T-helper 2 cell treated with Interferon-gamma antibody and Interleukin-4, amounts not matched to agents 5 μg/mL and 100 μg/mL, for 36 hours (primary cell): ENCODE measurements around the gene CSH2.
"Not testable (repeated sequence)": the region's sequence is repeated elsewhere in the genome, so short reads cannot be mapped to it uniquely, and the experiment has no call there.

Experiments
- DNase-seq: peaks from one replicate; pipeline ENCODE4 v3.0.0; 2021; ENCODE audit warnings: low spot score
- H3K27ac Mint-ChIP-seq: one replicate; pipeline ENCODE4 v1.8.0; 2021; ENCODE audit warnings: mild to moderate bottlenecking, mixed read lengths
- H3K27me3 Mint-ChIP-seq: one replicate; pipeline ENCODE4 v1.8.0; 2021; ENCODE audit warnings: low read depth, mixed read lengths
- H3K36me3 Mint-ChIP-seq: one replicate; pipeline ENCODE4 v1.8.0; 2021; ENCODE audit warnings: low read depth, mixed read lengths
- H3K4me1 Mint-ChIP-seq: one replicate; pipeline ENCODE4 v1.8.0; 2021; ENCODE audit warnings: low read depth, mixed read lengths
- H3K4me3 Mint-ChIP-seq: one replicate; pipeline ENCODE4 v1.8.0; 2022; ENCODE audit warnings: mild to moderate bottlenecking, moderate library complexity, mixed read lengths
- H3K9me3 Mint-ChIP-seq: one replicate; pipeline ENCODE4 v1.8.0; 2021; ENCODE audit warnings: mixed read lengths

Gene CSH2

GRCh38 chr17:63882626-63883126, 9.2 kb upstream of the CSH2 start:
- not testable (repeated sequence) for H3K4me3 Mint-ChIP-seq, H3K4me1 Mint-ChIP-seq, DNase-seq, H3K9me3 Mint-ChIP-seq, H3K27ac Mint-ChIP-seq, H3K36me3 Mint-ChIP-seq
- H3K27me3 Mint-ChIP-seq: peaks cover 13% of the 10 kb centered on the region

- Mint-ChIP-seq H3K36me3 (no peaks in the 10 kb centered on the region), H3K4me1 (peaks cover 2% of the 10 kb centered on the region), H3K27me3 (peaks cover 12% of the 10 kb centered on the region), H3K4me3 (no peak within 1 kb of the TSS), H3K27ac (no peak within 1 kb of the TSS), H3K9me3 (no peaks in the 10 kb centered on the region)
- DNase-seq: peak; percentile 49
Observed at GRCh38 chr17:63881935-63882601, 8.6 kb upstream of the CSH2 start, which contains the start of gene GH2. Gene GH2, minus strand, starts transcription at chr17:63881944. Its CDS starts 143 bp downstream, at chr17:63881801.

DNA sequence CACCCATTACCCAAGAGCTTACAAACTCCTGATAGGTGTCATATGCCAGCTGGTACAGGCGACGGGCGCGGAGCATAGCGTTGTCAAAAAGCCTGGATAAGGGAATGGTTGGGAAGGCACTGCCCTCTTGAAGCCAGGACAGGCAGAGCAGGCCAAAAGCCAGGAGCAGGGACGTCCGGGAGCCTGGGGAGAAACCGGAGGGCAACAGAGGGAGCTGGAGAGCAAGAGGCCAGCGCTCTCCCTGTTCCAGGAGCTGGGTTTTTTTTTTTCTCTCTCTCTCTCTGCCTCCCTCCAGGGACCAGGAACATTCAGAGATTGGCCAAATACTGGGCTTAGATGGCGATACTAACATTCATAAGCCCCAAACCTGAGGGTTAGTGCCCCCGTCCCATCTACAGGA, 7.9 kb upstream of the CSH2 start:
- H3K27ac Mint-ChIP-seq, H3K4me3 Mint-ChIP-seq, H3K36me3 Mint-ChIP-seq, H3K4me1 Mint-ChIP-seq, DNase-seq, H3K9me3 Mint-ChIP-seq: not testable (repeated sequence)
- H3K27me3 Mint-ChIP-seq: peaks cover 10% of the 10 kb centered on the region

DNA sequence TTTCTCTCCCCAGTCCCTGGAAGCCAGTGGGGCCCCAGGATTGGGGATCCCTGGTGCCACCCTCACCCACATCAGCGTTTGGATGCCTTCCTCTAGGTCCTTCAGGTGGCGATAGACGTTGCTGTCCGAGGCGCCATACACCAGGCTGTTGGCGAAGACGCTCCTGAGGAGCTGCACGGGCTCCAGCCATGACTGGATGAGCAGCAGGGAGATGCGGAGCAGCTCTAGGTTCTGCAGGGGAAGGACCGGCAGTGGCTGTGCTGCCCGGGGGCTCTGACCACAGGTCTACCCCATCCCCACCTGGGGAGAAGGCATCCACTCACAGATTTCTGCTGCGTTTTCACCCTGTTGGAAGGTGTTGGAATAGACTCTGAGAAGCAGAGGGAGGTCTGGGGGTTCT, 7.2 kb upstream of the CSH2 start:
- H3K4me1 Mint-ChIP-seq: peaks cover 2% of the 10 kb centered on the region
- DNase-seq: no peak
- H3K9me3 Mint-ChIP-seq: no peaks in the 10 kb centered on the region
- H3K36me3 Mint-ChIP-seq: no peaks in the 10 kb centered on the region
- H3K4me3 Mint-ChIP-seq: no peak overlapping the region
- H3K27ac Mint-ChIP-seq: no peak overlapping the region
- H3K27me3 Mint-ChIP-seq: peaks cover 10% of the 10 kb centered on the region

- H3K4me3 Mint-ChIP-seq: not testable (repeated sequence)
Observed at GRCh38 chr17:63878413-63878812, 4.9 kb upstream of the CSH2 start.

DNA sequence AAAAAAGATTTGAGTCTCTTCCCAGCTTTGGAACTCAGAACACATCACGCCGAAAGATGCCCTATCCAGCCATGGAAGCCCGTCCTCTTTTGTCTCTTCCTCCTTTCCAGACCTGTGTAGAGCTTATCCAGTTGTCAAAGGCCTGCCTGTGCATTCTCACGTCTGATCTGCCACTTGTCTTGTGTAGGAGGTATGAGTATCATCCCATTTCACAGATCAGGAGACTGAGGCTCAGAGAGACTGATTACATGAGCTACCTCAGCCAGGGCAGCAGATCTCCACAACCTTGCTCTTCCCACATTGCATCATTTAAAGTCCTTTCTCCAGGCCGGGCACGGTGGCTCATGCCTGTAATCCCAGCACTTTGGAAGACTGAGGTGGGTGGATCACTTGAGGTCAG, 1.2 kb upstream of the CSH2 start:
- H3K36me3 Mint-ChIP-seq: not testable (repeated sequence)

More at GRCh38 chr17:63878413-63878812, 4.9 kb upstream of the CSH2 start:
- not testable (repeated sequence) for H3K9me3 Mint-ChIP-seq, DNase-seq, H3K4me1 Mint-ChIP-seq, H3K27me3 Mint-ChIP-seq, H3K27ac Mint-ChIP-seq, H3K36me3 Mint-ChIP-seq

DNA sequence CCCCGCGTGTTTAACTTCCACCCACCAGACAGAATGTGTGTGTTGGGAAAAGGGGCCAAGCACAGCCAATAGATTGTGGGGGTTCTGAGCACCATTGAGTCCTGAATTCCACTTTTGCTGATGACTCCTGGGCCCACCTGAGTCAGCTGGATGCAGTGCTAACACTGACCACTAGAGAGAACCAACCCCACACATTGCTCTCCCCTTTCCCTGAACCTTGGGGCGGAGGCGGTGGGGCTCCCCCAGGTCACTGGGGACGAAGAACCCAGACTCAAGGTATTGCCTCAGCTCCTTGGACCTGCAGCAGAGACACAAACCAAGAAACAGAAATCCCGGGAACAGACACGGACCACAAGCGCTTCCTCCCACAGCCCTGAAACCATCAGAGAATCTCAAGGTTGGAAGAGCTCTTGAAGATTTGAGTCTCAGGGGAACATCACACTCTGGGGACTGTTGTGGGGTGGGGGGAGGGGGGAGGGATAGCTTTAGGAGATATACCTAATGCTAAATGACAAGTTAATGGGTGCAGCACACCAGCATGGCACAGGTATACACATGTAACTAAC, 667 bp upstream of the CSH2 start:
- not testable (repeated sequence) for H3K9me3 Mint-ChIP-seq, DNase-seq, H3K4me1 Mint-ChIP-seq, H3K36me3 Mint-ChIP-seq, H3K27ac Mint-ChIP-seq, H3K4me3 Mint-ChIP-seq
- H3K27me3 Mint-ChIP-seq: peaks cover 18% of the 10 kb centered on the region

More for the DNA sequence above, 1.2 kb upstream of the CSH2 start:
- H3K27ac Mint-ChIP-seq, H3K4me1 Mint-ChIP-seq, H3K4me3 Mint-ChIP-seq, DNase-seq, H3K9me3 Mint-ChIP-seq: not testable (repeated sequence)
- peaks cover 16% of the 10 kb centered on the region for H3K27me3 Mint-ChIP-seq

DNA sequence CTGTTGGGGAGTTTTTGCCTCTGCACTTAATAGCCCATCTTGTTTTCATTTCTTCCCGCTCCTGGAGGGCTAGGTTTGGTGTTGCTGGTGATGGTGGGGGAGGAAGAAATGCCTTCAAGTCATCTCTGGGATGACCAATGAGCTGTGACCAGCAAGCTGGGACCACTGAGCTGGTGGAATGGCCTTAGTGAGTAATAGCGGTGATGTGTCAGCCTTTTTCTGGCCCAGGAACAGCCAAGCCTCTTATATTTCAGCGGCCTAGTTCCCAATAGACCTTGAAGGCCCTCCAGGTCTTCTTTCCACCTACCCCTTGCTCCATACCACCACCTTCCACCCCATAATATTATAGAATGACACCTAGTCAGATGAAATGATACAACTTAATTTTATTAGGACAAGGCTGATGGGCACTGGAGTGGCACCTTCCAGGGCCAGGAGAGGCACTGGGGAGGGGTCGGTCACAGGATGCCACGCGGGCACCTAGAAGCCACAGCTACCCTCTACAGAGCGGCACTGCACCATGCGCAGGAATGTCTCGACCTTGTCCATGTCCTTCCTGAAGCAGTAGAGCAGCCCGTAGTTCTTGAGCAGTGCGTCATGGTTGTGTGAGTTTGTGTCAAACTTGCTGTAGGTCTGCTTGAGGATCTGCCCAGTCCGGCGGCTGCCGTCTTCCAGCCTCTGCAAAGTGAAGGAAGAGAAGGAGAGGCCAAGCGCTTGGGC, 1.7 kb downstream of the CSH2 start:
- H3K27ac Mint-ChIP-seq, H3K36me3 Mint-ChIP-seq, H3K4me1 Mint-ChIP-seq, H3K9me3 Mint-ChIP-seq, DNase-seq, H3K4me3 Mint-ChIP-seq: not testable (repeated sequence)
- H3K27me3 Mint-ChIP-seq: peaks cover 16% of the 10 kb centered on the region

DNA sequence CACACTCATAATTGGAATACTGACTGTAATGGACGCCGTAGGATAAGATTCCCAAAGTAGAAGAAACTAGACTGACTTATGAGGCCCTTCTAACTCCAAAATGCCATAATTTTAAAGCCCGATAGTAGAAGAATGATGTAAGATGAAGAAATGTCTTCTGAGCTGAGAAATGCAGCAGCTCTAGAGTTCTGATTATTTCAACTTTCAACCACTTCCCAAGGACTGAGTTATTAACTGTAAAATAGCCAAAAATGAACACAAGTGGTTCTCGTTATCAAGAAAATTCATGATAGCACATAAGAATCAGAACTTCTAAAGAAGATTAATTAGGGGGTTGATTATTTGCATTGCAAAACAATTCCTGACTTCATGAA, 3.2 kb downstream of the CSH2 start:
- H3K9me3 Mint-ChIP-seq, H3K4me1 Mint-ChIP-seq, H3K4me3 Mint-ChIP-seq, H3K36me3 Mint-ChIP-seq, H3K27ac Mint-ChIP-seq, DNase-seq: not testable (repeated sequence)
- peaks cover 16% of the 10 kb centered on the region for H3K27me3 Mint-ChIP-seq

DNA sequence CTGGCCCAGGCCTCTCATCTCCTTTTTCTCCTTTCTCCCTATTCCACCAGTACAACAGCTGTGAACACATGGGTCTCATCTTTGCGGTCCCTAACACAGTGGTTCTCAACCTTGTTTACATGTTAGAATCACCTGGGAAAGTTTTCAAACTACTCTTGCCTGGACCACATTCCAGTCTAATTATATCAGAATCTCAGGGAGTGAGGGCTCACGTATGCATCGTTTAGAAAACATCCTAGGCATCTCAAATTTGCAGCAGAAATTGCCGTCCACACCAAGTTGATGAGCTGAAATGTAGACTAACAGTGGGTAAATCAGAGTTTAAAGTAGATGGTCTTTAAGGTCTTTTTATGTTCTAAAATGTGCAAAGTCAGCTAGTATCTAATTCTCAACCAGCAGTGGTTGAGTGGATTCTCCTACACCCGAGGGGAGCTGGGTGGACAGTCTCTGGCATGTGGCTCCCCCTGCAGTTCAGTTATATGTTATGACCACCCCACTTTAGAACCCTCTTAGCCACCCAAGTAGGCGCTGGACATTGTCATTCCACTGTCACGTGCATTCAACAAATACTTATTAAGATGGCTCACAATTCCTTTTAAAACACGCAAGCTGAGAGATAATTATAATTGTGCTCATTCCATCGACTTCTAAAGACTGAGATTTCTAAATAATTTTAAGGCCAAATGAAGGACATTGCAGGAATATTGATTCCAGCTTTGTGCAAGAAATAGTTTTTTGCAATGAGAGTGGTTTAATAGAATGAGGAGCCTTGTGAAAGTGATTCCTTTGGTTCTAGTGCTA, 3.8 kb downstream of the CSH2 start:
- H3K9me3 Mint-ChIP-seq, H3K4me3 Mint-ChIP-seq, H3K27ac Mint-ChIP-seq, H3K4me1 Mint-ChIP-seq, DNase-seq, H3K36me3 Mint-ChIP-seq: not testable (repeated sequence)
- peaks cover 16% of the 10 kb centered on the region for H3K27me3 Mint-ChIP-seq

- peaks cover 24% of the 10 kb centered on the region for H3K27me3 Mint-ChIP-seq
- H3K36me3 Mint-ChIP-seq, H3K9me3 Mint-ChIP-seq, DNase-seq, H3K27ac Mint-ChIP-seq, H3K4me3 Mint-ChIP-seq, H3K4me1 Mint-ChIP-seq: not testable (repeated sequence)
Observed at GRCh38 chr17:63866625-63867024, 6.9 kb downstream of the CSH2 start.

DNA sequence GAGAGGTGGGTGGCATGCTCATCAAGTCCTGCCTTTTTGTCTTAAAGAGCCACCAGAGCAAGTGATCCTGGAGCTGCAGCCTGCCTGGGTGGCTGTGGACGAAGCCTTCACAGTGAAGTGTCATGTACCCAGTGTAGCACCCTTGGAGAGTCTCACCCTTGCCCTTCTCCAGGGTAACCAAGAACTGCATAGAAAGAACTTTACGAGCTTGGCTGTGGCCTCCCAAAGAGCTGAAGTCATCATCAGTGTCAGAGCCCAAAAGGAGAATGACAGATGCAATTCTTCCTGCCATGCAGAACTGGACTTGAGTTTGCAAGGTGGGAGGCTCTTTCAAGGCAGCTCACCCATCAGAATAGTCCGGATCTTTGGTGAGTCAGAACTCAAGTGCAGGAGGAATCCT, 14.2 kb downstream of the CSH2 start:
- Mint-ChIP-seq H3K4me1 (no peaks in the 10 kb centered on the region), H3K27me3 (peaks cover 25% of the 10 kb centered on the region), H3K4me3 (no peak overlapping the region), H3K9me3 (no peaks in the 10 kb centered on the region), H3K36me3 (no peaks in the 10 kb centered on the region), H3K27ac (no peak overlapping the region)
- DNase-seq: no peak

- DNase-seq, H3K36me3 Mint-ChIP-seq, H3K4me3 Mint-ChIP-seq, H3K27ac Mint-ChIP-seq, H3K9me3 Mint-ChIP-seq, H3K4me1 Mint-ChIP-seq: not testable (repeated sequence)
- peaks cover 24% of the 10 kb centered on the region for H3K27me3 Mint-ChIP-seq
Observed at GRCh38 chr17:63856425-63856824, 17.1 kb downstream of the CSH2 start.

DNA sequence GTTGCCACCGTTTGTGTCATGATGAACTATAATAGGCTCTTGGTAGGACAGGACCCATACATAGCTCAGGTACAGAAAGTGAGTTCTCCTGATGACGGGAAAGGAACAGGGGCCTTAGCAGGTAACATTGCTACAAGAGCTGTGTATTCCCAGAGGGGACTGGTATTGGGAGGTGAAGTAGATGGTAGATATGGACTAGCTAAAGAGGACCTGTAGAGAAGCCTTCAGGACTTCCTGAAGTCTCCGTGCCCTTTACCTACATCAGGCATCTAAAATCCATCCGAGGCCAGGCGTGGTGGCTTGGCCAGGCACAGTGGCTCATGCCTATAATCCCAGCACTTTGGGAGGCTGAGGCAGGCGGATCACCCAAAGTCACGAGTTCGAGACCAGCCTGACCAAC, 18.3 kb downstream of the CSH2 start:
- H3K36me3 Mint-ChIP-seq: no peaks in the 10 kb centered on the region
- peaks cover 25% of the 10 kb centered on the region for H3K27me3 Mint-ChIP-seq
- no peak overlapping the region for H3K27ac Mint-ChIP-seq
- DNase-seq: no peak
- H3K9me3 Mint-ChIP-seq: no peaks in the 10 kb centered on the region
- H3K4me3 Mint-ChIP-seq: no peak overlapping the region
- H3K4me1 Mint-ChIP-seq: no peaks in the 10 kb centered on the region
